Smooth muscle cell (in vitro differentiated cells): ENCODE measurements around the gene TMX1. TPM values are rescaled to one million over a fixed set of nuclear protein-coding genes. Genes with fewer than 3 reads are reported as not detected.
"Not testable (repeated sequence)": the region's sequence is repeated elsewhere in the genome, so short reads cannot be mapped to it uniquely, and the experiment has no call there.

ENCODE experiments used
- DNase-seq: peaks from one replicate; lab custom pipeline; 2025; ENCODE audit not compliant: unreplicated experiment; lab: John Stamatoyannopoulos, UW
- H2AFZ ChIP-seq: fragments of 200-600 bp; sonication (generic); 2 replicates; pipeline ENCODE4 v1.6.0; 2016; ENCODE audit warnings: antibody characterized with exemption, low read depth, mild to moderate bottlenecking
- H3F3A ChIP-seq: fragments of 200-600 bp; sonication (generic); 2 replicates; pipeline ENCODE4 v1.6.0; 2017; ENCODE audit warnings: antibody characterized with exemption, low read depth
- H3K27ac ChIP-seq: fragments of 200-600 bp; sonication (generic); 2 replicates; pipeline ENCODE4 v1.5.1; 2016; ENCODE audit warnings: low read depth, mild to moderate bottlenecking
- H3K27me3 ChIP-seq: fragments of 200-600 bp; sonication (generic); 2 replicates; pipeline ENCODE4 v1.6.1; 2016; ENCODE audit warnings: low read depth, mild to moderate bottlenecking
- H3K36me3 ChIP-seq: fragments of 200-600 bp; sonication (generic); 2 replicates; pipeline ENCODE4 v1.5.1; 2016; ENCODE audit warnings: low read depth
- H3K4me1 ChIP-seq: fragments of 200-600 bp; sonication (generic); 2 replicates; pipeline ENCODE4 v1.5.1; 2016; ENCODE audit warnings: low read depth
- H3K4me2 ChIP-seq: fragments of 200-600 bp; sonication (generic); 2 replicates; pipeline ENCODE4 v1.6.0; 2016; ENCODE audit warnings: mild to moderate bottlenecking
- H3K4me3 ChIP-seq: fragments of 200-600 bp; sonication (generic); 2 replicates; pipeline ENCODE4 v1.5.1; 2016; ENCODE audit warnings: mild to moderate bottlenecking
- H3K79me2 ChIP-seq: fragments of 200-600 bp; sonication (generic); 2 replicates; pipeline ENCODE4 v1.6.0; 2016; ENCODE audit warnings: low read depth, mild to moderate bottlenecking
- H3K9ac ChIP-seq: fragments of 200-600 bp; sonication (generic); 2 replicates; pipeline ENCODE4 v1.6.0; 2016; ENCODE audit warnings: low read depth
- H3K9me3 ChIP-seq: fragments of 200-600 bp; sonication (generic); replicated peaks from 2 replicates; pipeline ENCODE4 v1.5.1; 2016; ENCODE audit warnings: low read depth
- H4K20me1 ChIP-seq: fragments of 200-600 bp; sonication (generic); 2 replicates; pipeline ENCODE4 v1.6.0; 2016; ENCODE audit warnings: low read depth
- CTCF ChIP-seq: fragments of 200-600 bp; sonication (generic); IDR thresholded peaks from 2 replicates; pipeline ENCODE4 v1.5.1; 2017; ENCODE audit warnings: borderline replicate concordance, mild to moderate bottlenecking, antibody characterized with exemption; ENCODE audit not compliant: insufficient read depth, poor library complexity, severe bottlenecking
- WGBS: methylation state at CpG from one replicate; pipeline ENCODE4 v1.1.7; 2016; ENCODE audit warnings: low lambda C conversion rate; 5-methylcytosine and 5-hydroxymethylcytosine counted together
- polyA plus RNA-seq: library from polyadenylated mRNA; unstranded; fragments of >200 nt; fragmentation: Nextera tagmentation; extraction: Ambion mirVana; gene quantifications from 2 replicates; pipeline ENCODE4 v1.2.1, GENCODE V29; 2016
- total RNA-seq: library from RNA; depleted of rRNA; stranded (reverse); fragments of >200 nt; gene quantifications from 2 replicates; pipeline ENCODE4 v1.2.3, GENCODE V29; 2014

The TMX1 gene
- total and polyA plus RNA-seq, 2 experiments from 2014 or later = 31.3 to 58.5 TPM

GRCh38 chr14:51216602-51217001 is 23.4 kb upstream of the TMX1 start:
- Histone ChIP-seq H2AFZ (no peak overlapping the region), H3K36me3 (no peaks in the 10 kb centered on the region), H3F3A (no peaks in the 10 kb centered on the region), H3K27me3 (no peaks in the 10 kb centered on the region), H3K27ac (no peak overlapping the region), H3K9me3 (no peaks in the 10 kb centered on the region), H4K20me1 (no peaks in the 10 kb centered on the region), H3K4me3 (no peak overlapping the region), H3K4me2 (no peak overlapping the region), H3K9ac (no peak overlapping the region), H3K79me2 (no peaks in the 10 kb centered on the region), H3K4me1 (no peaks in the 10 kb centered on the region)
- no peak for DNase-seq
- TF ChIP-seq CTCF = no peak
- WGBS = 90% methylated on average over 1 of the region's 1 CpG

GRCh38 chr14:51219473-51220448 is 20.3 kb upstream of the TMX1 start:
- Histone ChIP-seq H3K27me3 (no peaks in the 10 kb centered on the region), H3K4me3 (no peak overlapping the region), H3F3A (no peaks in the 10 kb centered on the region), H3K79me2 (no peaks in the 10 kb centered on the region), H2AFZ (no peak overlapping the region), H3K9me3 (no peaks in the 10 kb centered on the region), H3K36me3 (no peaks in the 10 kb centered on the region), H3K9ac (no peak overlapping the region), H4K20me1 (no peaks in the 10 kb centered on the region), H3K4me1 (no peaks in the 10 kb centered on the region), H3K4me2 (no peak overlapping the region), H3K27ac (no peak overlapping the region)
- DNase-seq = no peak
- peak; percentile 68 for TF ChIP-seq CTCF
- WGBS = 66% methylated on average over 7 of the region's 7 CpGs

- not testable (repeated sequence) for H3K9me3 ChIP-seq, H3K79me2 ChIP-seq, H3K27ac ChIP-seq, H3F3A ChIP-seq, H4K20me1 ChIP-seq, H3K27me3 ChIP-seq, H3K4me1 ChIP-seq, H3K36me3 ChIP-seq, H3K9ac ChIP-seq, H2AFZ ChIP-seq, H3K4me3 ChIP-seq, H3K4me2 ChIP-seq, DNase-seq
- 85% methylated on average over 1 of the region's 1 CpG for WGBS
Measured at GRCh38 chr14:51223463-51223862, 16.6 kb upstream of the TMX1 start.

- H3K4me2 ChIP-seq = peak overlapping the region; percentile 41
Measured at GRCh38 chr14:51224551-51224950, 15.5 kb upstream of the TMX1 start.

More at GRCh38 chr14:51224551-51224950, 15.5 kb upstream of the TMX1 start:
- DNase-seq = no peak
- Histone ChIP-seq H3K9me3 (no peaks in the 10 kb centered on the region), H3K79me2 (no peaks in the 10 kb centered on the region), H3K27me3 (no peaks in the 10 kb centered on the region), H3K4me3 (no peak overlapping the region), H3K9ac (no peak overlapping the region), H2AFZ (no peak overlapping the region), H3K36me3 (no peaks in the 10 kb centered on the region), H3K4me1 (no peaks in the 10 kb centered on the region), H3K27ac (peak overlapping the region; percentile 42), H4K20me1 (no peaks in the 10 kb centered on the region), H3F3A (no peaks in the 10 kb centered on the region)
- no peak for TF ChIP-seq CTCF
- 72% methylated on average over 1 of the region's 1 CpG for WGBS
